D341Med (cell line): ENCODE data around the gene CIZ1.
"Not testable (repeated sequence)": the region's sequence is repeated elsewhere in the genome, so short reads cannot be mapped to it uniquely, and the experiment has no call there.

Experiments
- DNase-seq: peaks from one replicate; pipeline ENCODE4 v3.0.0; 2012; ENCODE audit warnings: low spot score

Gene CIZ1

GRCh38 chr9:128191406-128192046, at the start of gene CIZ1:
TSS of gene CIZ1 (minus strand) at chr9:128191572. CDS start at chr9:128190857, 715 bp downstream.
- DNase-seq: peak; percentile 93

GRCh38 chr9:128233817-128234406, 42.5 kb upstream of the CIZ1 start:
- no peak for DNase-seq

GRCh38 chr9:128232528-128233428, 41.4 kb upstream of the CIZ1 start:
- no peak for DNase-seq

- DNase-seq: no peak
Observed at GRCh38 chr9:128231638-128232527, 40.5 kb upstream of the CIZ1 start.

GRCh38 chr9:128230897-128231296, 39.5 kb upstream of the CIZ1 start:
- not testable (repeated sequence) for DNase-seq

GRCh38 chr9:128226412-128226801, 35.0 kb upstream of the CIZ1 start:
- no peak for DNase-seq

GRCh38 chr9:128225770-128226411, 34.5 kb upstream of the CIZ1 start:
- DNase-seq: no peak

- no peak for DNase-seq
Observed at GRCh38 chr9:128224877-128225276, 33.5 kb upstream of the CIZ1 start.

GRCh38 chr9:128222880-128223670, 31.7 kb upstream of the CIZ1 start:
- DNase-seq: no peak

- no peak for DNase-seq
Observed at GRCh38 chr9:128222026-128222425, 30.7 kb upstream of the CIZ1 start.

GRCh38 chr9:128219831-128220230, 28.5 kb upstream of the CIZ1 start:
- no peak for DNase-seq

GRCh38 chr9:128218518-128219389, 27.4 kb upstream of the CIZ1 start:
- DNase-seq: peak; percentile 70

GRCh38 chr9:128218172-128218517, 26.8 kb upstream of the CIZ1 start:
- DNase-seq: no peak

- DNase-seq: no peak
Observed at GRCh38 chr9:128216781-128217553, 25.6 kb upstream of the CIZ1 start.

- no peak for DNase-seq
Observed at GRCh38 chr9:128215491-128216409, 24.4 kb upstream of the CIZ1 start.

- peak; percentile 29 for DNase-seq
Observed at GRCh38 chr9:128214571-128215490, 23.5 kb upstream of the CIZ1 start.
